ENCODE data around the gene SYNJ1.
"Not testable (repeated sequence)": the region's sequence is repeated elsewhere in the genome, so short reads cannot be mapped to it uniquely, and the experiment has no call there.

The SYNJ1 gene, protein sequence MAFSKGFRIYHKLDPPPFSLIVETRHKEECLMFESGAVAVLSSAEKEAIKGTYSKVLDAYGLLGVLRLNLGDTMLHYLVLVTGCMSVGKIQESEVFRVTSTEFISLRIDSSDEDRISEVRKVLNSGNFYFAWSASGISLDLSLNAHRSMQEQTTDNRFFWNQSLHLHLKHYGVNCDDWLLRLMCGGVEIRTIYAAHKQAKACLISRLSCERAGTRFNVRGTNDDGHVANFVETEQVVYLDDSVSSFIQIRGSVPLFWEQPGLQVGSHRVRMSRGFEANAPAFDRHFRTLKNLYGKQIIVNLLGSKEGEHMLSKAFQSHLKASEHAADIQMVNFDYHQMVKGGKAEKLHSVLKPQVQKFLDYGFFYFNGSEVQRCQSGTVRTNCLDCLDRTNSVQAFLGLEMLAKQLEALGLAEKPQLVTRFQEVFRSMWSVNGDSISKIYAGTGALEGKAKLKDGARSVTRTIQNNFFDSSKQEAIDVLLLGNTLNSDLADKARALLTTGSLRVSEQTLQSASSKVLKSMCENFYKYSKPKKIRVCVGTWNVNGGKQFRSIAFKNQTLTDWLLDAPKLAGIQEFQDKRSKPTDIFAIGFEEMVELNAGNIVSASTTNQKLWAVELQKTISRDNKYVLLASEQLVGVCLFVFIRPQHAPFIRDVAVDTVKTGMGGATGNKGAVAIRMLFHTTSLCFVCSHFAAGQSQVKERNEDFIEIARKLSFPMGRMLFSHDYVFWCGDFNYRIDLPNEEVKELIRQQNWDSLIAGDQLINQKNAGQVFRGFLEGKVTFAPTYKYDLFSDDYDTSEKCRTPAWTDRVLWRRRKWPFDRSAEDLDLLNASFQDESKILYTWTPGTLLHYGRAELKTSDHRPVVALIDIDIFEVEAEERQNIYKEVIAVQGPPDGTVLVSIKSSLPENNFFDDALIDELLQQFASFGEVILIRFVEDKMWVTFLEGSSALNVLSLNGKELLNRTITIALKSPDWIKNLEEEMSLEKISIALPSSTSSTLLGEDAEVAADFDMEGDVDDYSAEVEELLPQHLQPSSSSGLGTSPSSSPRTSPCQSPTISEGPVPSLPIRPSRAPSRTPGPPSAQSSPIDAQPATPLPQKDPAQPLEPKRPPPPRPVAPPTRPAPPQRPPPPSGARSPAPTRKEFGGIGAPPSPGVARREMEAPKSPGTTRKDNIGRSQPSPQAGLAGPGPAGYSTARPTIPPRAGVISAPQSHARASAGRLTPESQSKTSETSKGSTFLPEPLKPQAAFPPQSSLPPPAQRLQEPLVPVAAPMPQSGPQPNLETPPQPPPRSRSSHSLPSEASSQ (N-terminal part only)

DNA sequence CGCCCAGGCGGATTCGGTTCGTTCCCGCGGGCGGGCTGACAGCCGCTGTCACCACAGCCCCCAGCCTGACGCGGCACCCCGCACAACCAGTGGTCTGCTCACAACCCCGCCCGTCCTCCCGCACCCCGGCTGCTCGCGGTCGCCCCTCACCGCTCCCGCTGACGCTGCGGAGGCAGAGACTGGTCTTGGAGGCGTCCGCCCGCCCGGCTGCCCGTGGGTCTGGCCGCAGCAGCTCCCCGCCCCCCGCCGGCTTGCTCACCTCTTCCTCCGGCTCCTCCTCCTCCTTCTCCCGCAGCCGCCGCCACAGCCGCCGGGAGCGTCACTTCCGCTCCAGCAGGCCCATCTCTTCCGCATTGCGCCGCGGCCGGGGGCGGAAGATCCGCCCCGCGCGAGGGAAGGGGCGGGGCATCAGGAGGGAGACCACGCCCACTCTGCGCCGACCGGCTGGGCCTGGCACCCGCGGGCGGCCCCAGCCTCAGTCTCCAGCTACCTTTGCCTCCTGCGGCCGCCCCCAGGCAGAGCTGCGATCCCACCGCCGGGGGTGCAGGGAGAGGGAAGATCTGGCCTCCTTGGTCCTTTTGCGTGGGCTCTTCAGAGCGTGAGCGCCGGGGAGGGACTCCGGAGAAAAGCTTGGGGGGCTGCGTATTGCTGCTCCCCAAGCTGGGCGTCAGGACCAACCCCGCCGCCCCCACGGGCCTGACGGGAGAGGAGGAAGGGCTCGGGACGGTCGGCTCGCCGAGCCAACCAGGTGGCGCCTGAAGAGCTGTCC lies at the start of gene SYNJ1:
Gene SYNJ1, minus strand, starts transcription at position 327 of the 769 bp plus-strand sequence. CDS start 1,118 bp downstream, outside the sequence.
- DNase-seq (ENCODE audit: low spot score): peak; percentile 91

DNA sequence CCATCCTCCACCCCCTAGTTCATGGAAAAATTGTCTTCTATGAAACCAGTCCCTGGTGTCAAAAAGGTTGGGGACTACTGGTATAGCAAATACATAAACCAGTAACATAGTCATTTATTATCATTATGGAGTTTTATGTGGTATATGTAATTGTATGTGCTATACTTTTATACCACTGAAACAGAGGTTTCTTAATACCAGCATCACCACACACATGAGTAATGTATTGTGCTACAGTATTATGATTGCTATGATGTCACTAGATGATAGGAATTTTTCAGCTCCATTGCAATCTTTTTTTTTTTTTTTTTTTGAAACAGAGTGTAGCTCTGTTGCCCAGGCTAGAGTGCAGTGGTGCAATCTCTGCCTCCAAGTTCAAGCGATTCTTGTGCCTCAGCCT lies 49.5 kb upstream of the SYNJ1 start:
- DNase-seq (ENCODE audit: low spot score): no peak

DNA sequence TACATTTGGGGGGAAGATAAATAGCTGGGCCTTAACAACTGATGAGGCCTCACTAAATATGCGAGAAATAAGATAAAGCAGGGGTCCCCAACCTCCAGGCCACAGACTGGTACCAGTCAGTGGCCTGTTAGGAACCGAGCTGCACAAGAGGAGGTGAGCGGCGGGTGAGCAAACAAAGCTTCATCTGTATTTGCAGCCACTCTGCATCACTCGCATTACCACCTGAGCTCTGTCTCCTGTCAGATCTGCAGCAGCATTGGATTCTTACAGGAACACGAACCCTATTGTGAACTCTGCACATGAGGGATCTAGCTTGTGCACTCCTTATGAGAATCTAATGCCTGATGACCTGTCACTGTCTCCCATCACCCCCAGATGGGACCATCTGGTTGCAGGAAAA lies 48.9 kb upstream of the SYNJ1 start:
- no peak for DNase-seq (ENCODE audit: low spot score)

DNA sequence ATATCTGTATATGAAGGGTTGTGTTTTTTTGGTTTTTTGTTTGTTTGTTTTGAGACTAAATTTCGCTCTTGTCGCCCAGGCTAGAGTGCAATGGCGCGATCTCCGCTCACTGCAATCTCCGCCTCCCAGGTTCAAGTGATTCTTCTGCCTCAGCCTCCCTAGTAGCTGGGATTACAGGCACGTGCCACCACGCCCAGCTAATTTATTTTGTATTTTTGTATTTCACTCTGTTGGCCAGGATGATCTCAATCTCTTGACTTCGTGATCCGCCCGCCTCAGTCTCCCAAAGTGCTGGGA lies 45.2 kb upstream of the SYNJ1 start:
- DNase-seq (ENCODE audit: low spot score): not testable (repeated sequence)

DNA sequence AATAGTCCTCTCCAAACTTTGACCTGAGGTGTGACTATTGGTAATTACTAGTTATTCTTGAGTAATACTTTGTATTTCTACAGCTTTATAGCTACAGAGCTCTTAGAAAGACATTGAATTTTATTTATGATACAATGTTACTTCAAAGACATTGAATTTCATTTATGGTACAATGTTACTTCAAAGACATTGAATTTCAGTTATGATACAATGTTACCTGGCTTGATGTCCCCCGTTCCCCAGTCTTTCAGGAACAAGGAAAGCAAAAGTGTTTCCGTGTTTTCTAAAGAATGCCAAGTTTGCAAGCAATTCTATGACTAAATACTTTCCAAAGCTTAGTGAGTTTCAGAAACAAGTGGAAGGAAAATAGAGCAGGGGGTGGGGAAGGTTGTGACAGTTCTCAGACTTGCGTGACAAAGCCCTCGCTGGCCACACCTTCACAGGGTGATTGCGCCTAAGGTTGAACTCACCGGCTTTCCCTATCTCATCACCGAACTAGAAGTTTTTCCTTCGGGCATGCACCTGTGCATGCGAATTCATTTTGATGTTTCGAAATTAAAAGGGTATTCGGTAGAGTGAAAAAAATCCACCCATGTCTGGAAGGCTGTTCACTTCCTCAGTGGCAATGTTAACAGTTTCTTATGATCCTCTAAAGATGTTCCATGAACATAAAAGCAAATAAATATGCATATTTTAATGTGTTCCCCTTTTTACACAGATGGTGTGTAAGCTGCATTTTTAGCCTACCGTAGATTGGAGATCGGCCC lies 44.7 kb upstream of the SYNJ1 start:
- DNase-seq (ENCODE audit: low spot score): peak; percentile 24

DNA sequence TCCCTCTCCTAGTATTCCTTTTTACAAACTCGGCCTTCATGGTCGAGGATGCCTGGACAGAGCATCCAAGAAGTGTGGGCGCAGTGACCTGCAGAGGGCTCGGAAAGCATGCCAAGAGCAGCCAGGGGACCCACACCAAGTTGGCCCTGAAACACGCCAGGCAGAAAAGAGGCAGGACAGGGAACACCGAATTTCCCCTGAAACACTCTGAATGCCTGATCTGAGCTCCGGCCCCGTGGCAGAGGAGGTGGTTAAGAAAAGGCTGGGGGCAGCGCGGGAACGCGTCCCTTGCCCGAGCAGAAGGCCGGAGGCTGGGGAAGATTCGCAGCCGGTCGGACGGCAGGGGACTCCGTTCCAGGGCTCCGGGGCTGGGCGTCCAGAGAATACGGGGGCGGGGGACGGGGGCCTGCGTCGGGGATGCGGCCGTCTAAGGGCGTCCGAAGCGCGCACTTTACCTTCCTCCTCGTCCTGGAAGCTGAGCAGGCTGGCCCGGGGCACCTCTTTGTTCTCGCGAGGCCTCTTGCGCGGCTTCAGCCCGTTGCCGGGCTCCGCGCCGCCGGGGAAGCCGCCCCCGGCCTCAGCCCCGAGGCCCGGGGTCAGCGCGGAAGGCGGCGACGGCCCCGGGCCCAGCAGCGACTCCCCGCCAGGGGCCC lies 43.2 kb upstream of the SYNJ1 start:
- peak; percentile 69 for DNase-seq (ENCODE audit: low spot score)

DNA sequence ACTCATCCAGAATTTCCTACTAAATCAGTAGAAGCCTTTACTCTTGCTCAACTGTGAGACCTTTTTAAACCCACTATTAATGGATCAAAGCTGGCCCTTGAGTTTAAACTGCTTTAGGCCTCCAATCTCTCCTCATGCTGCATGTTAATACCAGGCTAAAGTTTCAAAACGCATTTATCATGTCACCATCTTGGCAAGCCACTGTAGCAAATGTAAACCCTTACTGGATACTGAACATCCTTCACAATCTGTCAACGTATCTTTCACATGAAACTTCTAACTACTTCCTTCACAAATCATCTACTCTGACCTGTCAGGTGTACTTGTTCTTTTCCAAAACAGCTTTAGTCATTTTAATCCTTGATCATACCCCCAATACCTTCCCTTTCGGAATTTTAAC lies 40.7 kb upstream of the SYNJ1 start:
- DNase-seq (ENCODE audit: low spot score): no peak

DNA sequence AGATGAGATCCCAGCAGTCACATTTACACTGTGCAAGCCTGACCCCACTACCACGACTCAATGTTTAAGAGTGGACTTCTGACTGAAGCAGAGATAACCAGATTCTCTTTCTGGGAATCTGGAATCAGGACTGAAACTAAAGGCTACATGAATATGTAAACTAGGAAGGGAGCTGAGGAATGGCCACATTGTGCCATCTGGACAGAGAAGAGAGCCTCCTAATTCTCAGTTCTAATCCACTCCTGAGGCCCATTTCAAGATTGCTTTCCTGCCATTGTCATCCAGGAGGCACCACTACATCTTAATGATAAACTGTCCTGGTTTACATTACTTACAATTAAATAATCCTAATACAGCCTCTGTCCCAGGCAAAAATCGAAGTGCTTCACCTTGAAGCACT lies 37.2 kb upstream of the SYNJ1 start:
- no peak for DNase-seq (ENCODE audit: low spot score)

DNA sequence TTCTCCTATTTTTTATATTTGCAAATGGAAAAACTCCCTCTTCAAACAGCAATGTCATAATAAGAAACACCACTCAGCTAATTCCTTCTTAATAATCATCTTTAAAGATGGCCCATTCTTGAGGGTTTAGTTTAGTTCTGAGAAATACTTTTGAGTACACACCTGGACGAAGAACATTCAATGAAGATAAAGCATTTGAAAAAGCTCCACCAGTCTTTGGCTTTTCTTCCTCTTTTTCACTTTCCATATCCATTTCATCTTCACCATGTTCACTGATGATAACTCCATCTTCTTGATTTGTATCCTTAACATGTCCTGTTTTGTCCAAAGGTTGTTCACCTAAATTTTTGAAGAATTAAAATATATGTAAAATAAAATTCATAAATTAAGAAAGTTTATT lies 36.4 kb upstream of the SYNJ1 start:
- no peak for DNase-seq (ENCODE audit: low spot score)

DNA sequence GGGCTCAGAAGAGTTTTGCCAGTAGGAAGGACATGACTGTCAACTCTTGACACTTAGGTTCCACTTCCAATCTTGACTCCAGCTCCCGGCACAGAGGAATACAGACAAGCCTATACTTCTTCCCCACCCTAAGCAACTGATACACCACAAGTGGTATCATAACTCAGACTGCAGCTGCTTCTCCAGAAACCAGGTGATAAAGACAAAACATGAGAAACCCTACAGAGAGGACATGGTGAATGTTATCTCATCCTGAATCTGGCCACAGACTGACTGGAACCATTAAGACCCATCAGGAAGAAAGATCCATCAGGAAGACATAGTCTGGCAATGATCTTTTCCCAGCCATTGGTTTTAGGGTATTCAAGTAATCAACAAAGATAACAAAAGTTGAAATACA lies 30.0 kb upstream of the SYNJ1 start:
- DNase-seq (ENCODE audit: low spot score): no peak

DNA sequence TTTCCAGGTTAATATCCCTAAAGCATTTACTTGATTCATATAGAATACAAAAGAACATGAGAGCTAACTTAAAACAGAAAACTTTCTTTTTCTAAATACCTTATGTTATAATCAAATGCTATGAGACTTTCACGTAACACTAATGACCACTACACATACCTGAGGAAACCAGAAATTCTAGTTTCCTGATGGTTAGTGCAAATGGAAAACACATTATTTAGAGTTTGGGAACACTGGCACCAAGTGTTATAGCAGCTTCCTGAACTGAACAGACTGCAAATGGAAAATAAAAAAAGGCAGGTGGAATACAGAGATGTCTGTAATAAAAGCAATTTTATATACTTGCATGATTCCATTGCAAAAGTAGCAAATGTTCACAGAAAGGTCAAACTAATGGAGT lies 28.3 kb upstream of the SYNJ1 start:
- DNase-seq (ENCODE audit: low spot score): no peak

DNA sequence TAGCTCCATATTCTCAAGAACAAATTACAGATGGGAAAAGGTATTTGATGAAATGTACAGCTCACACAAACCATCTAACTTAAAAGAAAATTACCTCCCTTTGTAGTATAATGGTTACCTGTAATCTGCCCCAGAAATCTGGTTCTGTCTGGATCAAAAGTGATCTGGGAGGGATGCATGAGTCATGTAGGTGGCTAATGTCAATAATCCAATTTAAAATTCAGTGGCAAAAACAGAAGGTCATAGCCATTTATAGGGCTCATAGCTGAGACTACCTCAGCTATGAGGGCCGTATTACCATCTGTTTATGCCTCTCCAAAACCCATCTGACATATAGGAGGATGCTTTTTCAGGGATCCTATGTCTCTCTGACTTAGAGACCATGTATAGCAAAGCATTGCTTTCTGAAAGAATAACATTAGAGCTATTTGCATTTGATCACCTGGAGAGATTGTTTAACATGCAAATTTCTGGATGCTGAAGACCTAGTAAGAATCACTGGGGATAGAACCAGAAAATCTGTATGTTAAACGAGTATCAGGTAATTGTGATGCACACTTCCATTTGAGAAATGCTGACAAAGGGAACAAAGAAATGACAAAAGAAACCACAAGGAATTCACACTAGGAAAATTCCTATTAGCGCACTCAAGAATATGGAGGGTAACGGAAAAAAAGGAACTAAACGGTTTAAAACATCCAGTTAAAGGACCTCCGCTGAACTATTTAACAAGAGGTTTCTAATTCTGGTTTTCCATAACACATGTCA lies 26.2 kb upstream of the SYNJ1 start:
- no peak for DNase-seq (ENCODE audit: low spot score)

DNA sequence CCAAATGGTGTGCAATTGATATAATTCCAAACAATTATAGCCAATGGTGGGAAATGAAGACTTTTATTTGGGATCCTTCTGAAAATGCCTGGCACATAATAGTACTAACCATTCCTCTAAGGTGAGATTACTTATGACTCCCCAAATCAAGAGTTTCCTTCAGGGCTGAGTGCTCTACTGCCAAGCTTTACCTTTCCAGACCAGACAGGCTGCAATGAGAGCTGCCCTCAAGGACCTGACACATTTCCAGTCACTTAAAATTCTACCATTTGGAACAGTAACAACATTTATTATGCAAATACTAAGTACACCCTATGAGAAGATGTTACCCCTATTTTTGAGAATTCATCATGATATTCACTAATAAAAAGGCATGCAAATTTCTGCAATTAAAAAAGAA lies 22.6 kb upstream of the SYNJ1 start:
- no peak for DNase-seq (ENCODE audit: low spot score)

DNA sequence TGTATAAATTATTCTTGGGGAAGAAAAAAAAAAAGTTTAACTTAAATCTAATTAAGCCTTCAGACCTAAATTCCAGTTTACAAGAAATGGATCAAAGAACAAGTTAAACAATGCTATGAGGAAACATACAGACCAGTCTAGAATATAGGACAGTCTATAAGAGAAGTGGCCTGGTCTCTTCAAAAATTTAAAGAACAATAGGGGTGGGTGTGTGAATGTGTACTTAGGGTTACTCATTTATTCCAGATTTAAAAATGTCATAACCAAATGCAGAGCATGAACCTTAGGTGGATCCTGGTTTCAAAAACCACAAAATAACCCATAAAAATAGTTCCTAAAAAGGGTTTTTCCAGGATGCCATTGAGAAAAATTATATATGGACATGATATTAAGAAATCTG lies 21.8 kb upstream of the SYNJ1 start:
- no peak for DNase-seq (ENCODE audit: low spot score)

DNA sequence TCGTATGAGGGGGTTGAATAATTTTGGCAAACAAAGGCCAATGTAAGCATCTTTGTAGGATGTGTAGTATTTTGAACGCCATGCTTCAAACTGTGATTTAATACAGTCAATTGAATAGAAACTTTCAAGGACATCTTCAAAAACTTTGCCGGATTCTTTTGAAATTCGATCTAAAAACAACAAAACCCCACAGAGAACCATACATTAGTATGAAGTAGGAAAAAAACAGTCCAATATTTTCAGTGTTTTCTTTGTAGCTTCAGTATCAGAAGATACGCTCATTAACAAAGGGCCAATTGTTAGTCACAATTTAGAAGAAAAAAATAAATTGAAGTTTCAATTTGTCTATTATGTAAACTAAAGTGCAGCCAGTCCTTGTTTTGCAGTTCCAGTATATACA lies 20.7 kb upstream of the SYNJ1 start:
- no peak for DNase-seq (ENCODE audit: low spot score)

DNA sequence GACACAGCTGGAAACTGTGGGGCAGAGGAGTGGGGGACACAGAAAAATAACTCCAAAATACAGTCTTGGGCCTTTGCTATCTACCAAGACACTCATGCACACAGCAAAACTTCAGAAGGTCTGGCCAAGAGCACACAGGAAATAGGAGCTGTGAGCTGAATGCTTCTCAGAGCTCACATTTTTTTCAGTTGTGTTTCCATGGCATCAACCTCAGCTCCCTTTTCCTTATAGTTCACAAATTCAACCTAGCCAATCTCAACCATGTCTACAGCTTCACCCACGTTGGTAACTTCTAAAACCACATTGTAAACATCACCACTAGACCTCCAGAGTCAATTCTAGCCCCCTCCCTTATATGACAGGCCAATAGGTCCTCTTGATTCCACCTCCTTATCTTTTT lies 19.6 kb upstream of the SYNJ1 start:
- no peak for DNase-seq (ENCODE audit: low spot score)

DNA sequence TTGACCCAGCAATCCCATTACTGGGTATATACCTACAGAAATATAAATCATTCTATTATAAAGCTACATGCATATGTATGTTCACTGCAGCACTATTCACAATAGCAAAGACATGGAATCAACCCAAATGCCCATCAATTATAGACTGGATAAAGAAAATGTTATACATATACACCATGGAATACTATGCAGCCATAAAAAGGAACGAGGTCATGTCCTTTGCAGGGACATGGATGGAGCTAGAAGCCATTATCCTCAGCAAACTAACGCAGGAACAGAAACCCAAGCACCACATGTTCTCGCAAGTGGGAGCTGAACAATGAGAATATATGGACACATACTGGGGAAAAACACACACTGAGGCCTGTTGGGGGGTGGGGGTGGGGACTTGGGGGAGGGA lies 18.9 kb upstream of the SYNJ1 start:
- not testable (repeated sequence) for DNase-seq (ENCODE audit: low spot score)

DNA sequence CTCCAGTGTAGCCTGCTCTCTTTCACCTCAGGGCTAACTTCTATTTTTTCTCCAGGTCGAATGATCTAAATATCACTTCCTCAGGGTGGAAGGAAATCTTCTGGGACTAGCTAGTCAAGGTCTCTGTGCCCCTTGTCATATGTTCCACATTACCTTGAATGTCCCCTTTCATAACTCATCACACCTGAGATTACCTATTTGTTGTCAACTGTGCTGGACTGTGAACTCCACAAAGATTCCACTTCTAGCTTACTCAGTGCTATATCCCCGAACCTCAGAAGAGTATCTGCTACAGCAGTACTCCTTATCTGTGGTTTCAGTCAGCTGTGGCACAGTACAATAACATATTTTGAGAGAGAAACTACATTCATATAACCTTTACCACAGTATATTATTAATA lies 14.6 kb upstream of the SYNJ1 start:
- no peak for DNase-seq (ENCODE audit: low spot score)

DNA sequence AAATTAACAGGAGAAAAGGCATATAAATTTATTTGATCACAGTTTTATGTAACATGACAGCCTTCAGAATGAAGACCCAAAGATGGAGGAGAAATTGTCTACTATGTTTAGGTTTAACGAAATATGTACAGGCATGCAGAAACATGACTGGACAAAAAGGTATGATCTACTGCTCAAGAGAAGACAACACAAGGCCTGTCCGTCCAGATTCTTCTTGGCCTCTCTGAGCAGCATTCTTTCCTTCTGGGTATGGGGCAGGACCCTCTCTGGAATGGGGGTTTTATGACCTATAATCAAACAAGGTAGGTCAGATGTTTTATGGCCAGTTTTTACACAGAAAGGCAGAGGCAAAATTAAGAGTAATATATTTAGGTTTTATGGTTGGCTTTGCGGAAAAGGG lies 13.5 kb upstream of the SYNJ1 start:
- DNase-seq (ENCODE audit: low spot score): no peak

DNA sequence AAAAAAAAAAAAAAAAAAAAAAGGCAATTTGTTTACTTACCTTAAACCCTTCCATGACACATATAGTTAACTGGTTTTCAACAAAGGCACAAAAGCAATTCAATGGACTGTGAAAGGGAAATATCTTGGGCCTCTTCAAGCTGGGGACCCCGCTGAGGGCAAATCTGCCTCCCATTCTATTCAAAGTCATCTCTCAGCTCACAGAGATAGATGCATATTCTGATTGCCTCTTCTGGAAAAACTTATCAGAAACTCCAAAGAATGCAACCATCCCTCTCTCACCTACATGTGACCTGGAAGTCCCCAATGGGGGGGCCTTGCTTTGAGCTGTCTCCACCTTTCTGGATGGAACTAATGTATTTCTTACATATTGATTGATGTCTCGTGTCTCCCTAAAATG lies 12.1 kb upstream of the SYNJ1 start:
- DNase-seq (ENCODE audit: low spot score): no peak

Measured in hepatic stellate cell (primary cell).